Bronchial epithelial cell (primary cell): Measurements from ENCODE around the gene GFY. TPM values are rescaled to one million over a fixed set of nuclear protein-coding genes. Genes with fewer than 3 reads are reported as not detected.

Experiments used
- DNase-seq: peaks from one replicate; pipeline ENCODE4 v3.0.0-alpha.2; 2010; ENCODE audit warnings: low read depth
- FAIRE-seq: peaks from 2 replicates; lab custom pipeline; 2011; peaks lifted over from hg19 to GRCh38; lab: Jason Lieb, UNC
- H3K27me3 ChIP-seq: 2 replicates; pipeline ENCODE4 v1.5.1; 2011; ENCODE audit warnings: low read length; ENCODE audit not compliant: control insufficient read depth, insufficient read depth
- H3K36me3 ChIP-seq: 2 replicates; pipeline ENCODE4 v1.5.1; 2011; ENCODE audit warnings: low read length; ENCODE audit not compliant: control insufficient read depth, insufficient read depth
- H3K4me3 ChIP-seq: 2 replicates; pipeline ENCODE4 v1.5.1; 2011; ENCODE audit warnings: mild to moderate bottlenecking, low read depth, low read length, control low read depth
- CTCF ChIP-seq: IDR thresholded peaks from 2 replicates; pipeline ENCODE4 v1.5.1; 2011; ENCODE audit warnings: mild to moderate bottlenecking, moderate library complexity, low read length, control low read depth, inconsistent platforms; ENCODE audit not compliant: insufficient read depth, severe bottlenecking
- total RNA-seq: library from RNA; depleted of rRNA; stranded (reverse); fragments of >200 nt; gene quantifications from 2 replicates; pipeline ENCODE4 v1.2.1, GENCODE V29; 2014

The GFY gene
- total RNA-seq, 1 donor from 2014 or later, result not detected

GRCh38 chr19:49415810-49416200 lies 9.4 kb upstream of the GFY start:
- DNase-seq (no peak), FAIRE-seq (no peak)
- H3K27me3 ChIP-seq, result peaks cover 23% of the 10 kb centered on the region
- no peak for TF ChIP-seq CTCF
- no peak overlapping the region for H3K4me3 ChIP-seq
- no peaks in the 10 kb centered on the region for H3K36me3 ChIP-seq

GRCh38 chr19:49417088-49417487 lies 8.1 kb upstream of the GFY start:
- TF ChIP-seq CTCF, result no peak
- H3K4me3 ChIP-seq, result no peak overlapping the region
- FAIRE-seq (no peak), DNase-seq (no peak)
- H3K36me3 ChIP-seq, result no peaks in the 10 kb centered on the region
- peaks cover 26% of the 10 kb centered on the region for H3K27me3 ChIP-seq

GRCh38 chr19:49418511-49418910 lies 6.7 kb upstream of the GFY start:
- no peak for FAIRE-seq
- TF ChIP-seq CTCF, result no peak

GRCh38 chr19:49419173-49419572 lies 6.0 kb upstream of the GFY start:
- Histone ChIP-seq H3K27me3 (peaks cover 35% of the 10 kb centered on the region), H3K36me3 (no peaks in the 10 kb centered on the region), H3K4me3 (no peak overlapping the region)
- TF ChIP-seq CTCF, result no peak
- no peak for DNase-seq
- no peak for FAIRE-seq

More at GRCh38 chr19:49418511-49418910, 6.7 kb upstream of the GFY start:
- no peaks in the 10 kb centered on the region for H3K36me3 ChIP-seq
- peaks cover 33% of the 10 kb centered on the region for H3K27me3 ChIP-seq
- DNase-seq, result no peak
- H3K4me3 ChIP-seq, result no peak overlapping the region

- H3K27me3 ChIP-seq, result peaks cover 36% of the 10 kb centered on the region
- DNase-seq (no peak), FAIRE-seq (no peak)
- H3K4me3 ChIP-seq, result no peak overlapping the region
- TF ChIP-seq CTCF, result no peak
- H3K36me3 ChIP-seq, result no peaks in the 10 kb centered on the region
Observed at GRCh38 chr19:49420227-49420626, 5.0 kb upstream of the GFY start.

- TF ChIP-seq CTCF, result no peak
- FAIRE-seq (no peak), DNase-seq (peak; percentile 43)
- Histone ChIP-seq H3K4me3 (no peak overlapping the region), H3K27me3 (peaks cover 46% of the 10 kb centered on the region), H3K36me3 (no peaks in the 10 kb centered on the region)
Observed at GRCh38 chr19:49421039-49421877, 3.9 kb upstream of the GFY start.
